ENCODE data around the gene OPCML. TPM values are rescaled to one million over a fixed set of nuclear protein-coding genes. Genes with fewer than 3 reads are reported as not detected.

Gene OPCML
- total RNA-seq, 4 donors from 2014 or later, result 0.15 TPM; not detected in 3

DNA sequence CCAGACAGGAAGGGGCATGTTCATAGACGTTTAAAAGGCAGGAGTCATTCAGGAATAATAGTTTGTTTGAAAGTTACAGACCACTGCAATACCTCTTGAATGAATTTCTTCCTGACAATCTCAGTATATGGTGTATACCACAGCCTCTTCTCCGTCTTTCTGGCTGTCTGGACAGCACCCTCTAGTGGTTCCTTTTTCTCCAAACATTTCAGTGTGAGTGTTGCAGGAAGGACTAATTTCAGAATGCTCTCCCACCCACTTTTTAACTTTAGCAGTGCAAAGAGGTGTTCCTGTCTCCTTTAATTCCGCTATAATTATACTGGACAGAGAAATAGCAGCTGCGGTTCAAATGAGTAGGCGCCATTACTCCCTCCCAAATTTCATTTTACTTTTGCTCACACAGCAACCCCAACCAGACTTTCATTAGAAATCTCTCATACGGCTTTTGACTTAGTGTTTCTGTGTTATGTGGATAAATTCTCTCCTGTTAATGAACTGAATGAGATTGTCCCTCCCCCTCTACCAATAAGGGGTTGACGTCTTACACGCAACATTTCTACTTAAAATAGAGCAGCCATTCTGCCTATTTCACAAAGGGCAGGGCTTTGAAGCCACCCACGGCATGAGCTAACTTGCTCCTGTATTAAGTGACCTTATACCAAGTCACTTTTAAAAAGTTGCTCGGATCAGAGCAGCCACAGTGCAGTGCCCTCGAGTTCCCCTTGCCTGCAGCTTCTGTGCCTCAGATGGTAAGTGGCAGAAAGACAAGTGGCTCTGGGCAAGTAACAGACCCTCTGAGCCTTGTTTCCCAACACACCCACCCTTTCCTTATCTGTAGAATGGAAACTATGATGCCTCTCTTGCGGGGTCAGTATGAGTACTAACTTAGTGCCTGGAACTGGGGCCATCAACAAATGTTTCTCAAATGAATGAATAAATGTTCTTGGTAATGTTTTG lies 368.6 kb downstream of the OPCML start:
- Histone ChIP-seq H3K4me3 (no peak overlapping the region), H3K27me3 (peaks cover 4% of the 10 kb centered on the region), H3K9me3 (no peaks in the 10 kb centered on the region), H3K27ac (no peak overlapping the region), H3K4me1 (peaks cover 5% of the 10 kb centered on the region), H3K36me3 (no peaks in the 10 kb centered on the region)
- 29% methylated on average over 12 of the region's 12 CpGs for WGBS
- DNase-seq (ENCODE audit: low spot score in 2 of 2), result no peak
- TF ChIP-seq POLR2AphosphoS5 (IDR thresholded peaks at IDR 0.05), result no peak
- TF ChIP-seq, protein P1, sequence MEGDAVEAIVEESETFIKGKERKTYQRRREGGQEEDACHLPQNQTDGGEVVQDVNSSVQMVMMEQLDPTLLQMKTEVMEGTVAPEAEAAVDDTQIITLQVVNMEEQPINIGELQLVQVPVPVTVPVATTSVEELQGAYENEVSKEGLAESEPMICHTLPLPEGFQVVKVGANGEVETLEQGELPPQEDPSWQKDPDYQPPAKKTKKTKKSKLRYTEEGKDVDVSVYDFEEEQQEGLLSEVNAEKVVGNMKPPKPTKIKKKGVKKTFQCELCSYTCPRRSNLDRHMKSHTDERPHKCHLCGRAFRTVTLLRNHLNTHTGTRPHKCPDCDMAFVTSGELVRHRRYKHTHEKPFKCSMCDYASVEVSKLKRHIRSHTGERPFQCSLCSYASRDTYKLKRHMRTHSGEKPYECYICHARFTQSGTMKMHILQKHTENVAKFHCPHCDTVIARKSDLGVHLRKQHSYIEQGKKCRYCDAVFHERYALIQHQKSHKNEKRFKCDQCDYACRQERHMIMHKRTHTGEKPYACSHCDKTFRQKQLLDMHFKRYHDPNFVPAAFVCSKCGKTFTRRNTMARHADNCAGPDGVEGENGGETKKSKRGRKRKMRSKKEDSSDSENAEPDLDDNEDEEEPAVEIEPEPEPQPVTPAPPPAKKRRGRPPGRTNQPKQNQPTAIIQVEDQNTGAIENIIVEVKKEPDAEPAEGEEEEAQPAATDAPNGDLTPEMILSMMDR (IDR thresholded peaks at IDR 0.05), result peak in 1 of 2 donors; percentile 60

GRCh38 chr11:133162227-133162626 lies 370.1 kb downstream of the OPCML start:
- H3K4me1 ChIP-seq, result peaks cover 5% of the 10 kb centered on the region
- no peak overlapping the region for H3K4me3 ChIP-seq
- H3K9me3 ChIP-seq, result no peaks in the 10 kb centered on the region
- no peaks in the 10 kb centered on the region for H3K36me3 ChIP-seq
- H3K27ac ChIP-seq, result no peak overlapping the region
- WGBS, result 80% methylated on average over 12 of the region's 12 CpGs
- TF ChIP-seq POLR2AphosphoS5 (IDR thresholded peaks at IDR 0.05), result no peak
- TF ChIP-seq, protein P1 (IDR thresholded peaks at IDR 0.05), result no peak
- no peak for TF ChIP-seq POLR2A (IDR thresholded peaks at IDR 0.05)
- peaks cover 16% of the 10 kb centered on the region for H3K27me3 ChIP-seq
- no peak for DNase-seq (ENCODE audit: low spot score in 2 of 2)

GRCh38 chr11:133160754-133161153 lies 371.5 kb downstream of the OPCML start:
- H3K9me3 ChIP-seq, result no peaks in the 10 kb centered on the region
- H3K27me3 ChIP-seq, result peaks cover 26% of the 10 kb centered on the region
- no peak overlapping the region for H3K27ac ChIP-seq
- H3K4me3 ChIP-seq, result no peak overlapping the region
- 38% methylated on average over 7 of the region's 7 CpGs for WGBS
- peaks cover 5% of the 10 kb centered on the region for H3K4me1 ChIP-seq
- DNase-seq (ENCODE audit: low spot score in 2 of 2), result no peak
- no peaks in the 10 kb centered on the region for H3K36me3 ChIP-seq
- TF ChIP-seq EP300 (IDR thresholded peaks at IDR 0.05), result no peak
- no peak for TF ChIP-seq POLR2A (IDR thresholded peaks at IDR 0.05)
- TF ChIP-seq, protein P1 (IDR thresholded peaks at IDR 0.05), result no peak
- no peak for TF ChIP-seq POLR2AphosphoS5 (IDR thresholded peaks at IDR 0.05)

- no peak for TF ChIP-seq EP300 (IDR thresholded peaks at IDR 0.05)
- TF ChIP-seq POLR2A (IDR thresholded peaks at IDR 0.05), result no peak
- TF ChIP-seq, protein P1 (IDR thresholded peaks at IDR 0.05), result no peak
- no peak for TF ChIP-seq POLR2AphosphoS5 (IDR thresholded peaks at IDR 0.05)
These were observed 375.1 kb downstream of the OPCML start for GRCh38 chr11:133156986-133157745.

DNA sequence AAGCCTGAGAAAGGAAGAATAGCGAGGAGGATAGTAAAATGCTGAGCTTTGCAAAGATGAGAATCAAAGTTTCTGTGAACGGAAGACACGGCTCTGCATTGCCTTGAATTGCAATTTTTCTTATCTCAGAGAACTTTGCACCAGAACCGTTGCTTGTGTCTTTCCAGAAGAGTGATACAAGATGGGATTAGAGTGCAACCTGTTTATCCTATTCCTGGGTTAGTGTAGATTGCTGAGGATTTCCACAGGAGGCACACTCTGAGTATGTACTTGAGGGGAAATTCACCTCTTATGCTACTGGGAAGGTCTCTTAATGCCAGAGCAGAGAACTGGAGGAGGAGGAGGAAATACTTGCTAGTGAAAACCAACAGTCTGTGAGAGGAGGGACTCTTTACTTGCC lies 377.5 kb downstream of the OPCML start:
- DNase-seq (ENCODE audit: low spot score in 2 of 2), result no peak
- Histone ChIP-seq H3K4me3 (no peak overlapping the region), H3K36me3 (no peaks in the 10 kb centered on the region), H3K27me3 (peaks cover 42% of the 10 kb centered on the region), H3K27ac (no peak overlapping the region), H3K4me1 (no peaks in the 10 kb centered on the region), H3K9me3 (no peaks in the 10 kb centered on the region)
- TF ChIP-seq EP300 (IDR thresholded peaks at IDR 0.05) (no peak), POLR2AphosphoS5 (IDR thresholded peaks at IDR 0.05) (no peak), POLR2A (IDR thresholded peaks at IDR 0.05) (no peak)
- TF ChIP-seq, protein P1 (IDR thresholded peaks at IDR 0.05), result no peak
- WGBS, result 75% methylated on average over 4 of the region's 4 CpGs

More at GRCh38 chr11:133156986-133157745, 375.1 kb downstream of the OPCML start:
- 59% methylated on average over 17 of the region's 17 CpGs for WGBS
- Histone ChIP-seq H3K9me3 (no peaks in the 10 kb centered on the region), H3K36me3 (no peaks in the 10 kb centered on the region), H3K4me3 (no peak overlapping the region), H3K27me3 (peaks cover 43% of the 10 kb centered on the region), H3K27ac (no peak overlapping the region), H3K4me1 (no peaks in the 10 kb centered on the region)
- DNase-seq (ENCODE audit: low spot score in 2 of 2), result no peak

All from suprapubic skin (tissue), 4 donors.